ENCODE measurements around the gene GPR162. TPM values are rescaled to one million over a fixed set of nuclear protein-coding genes. Genes with fewer than 3 reads are reported as not detected.

The GPR162 gene
- total RNA-seq, 1 donor from 2014 or later = 0.76 TPM

Other genes with a start within 250 kb of the GPR162 start
- 119 TPM for gene CHD4, start 214.4 kb upstream of the GPR162 start, total RNA-seq
- gene LPAR5, start 185.9 kb upstream of the GPR162 start, total RNA-seq = 18.9 TPM
- 0.56 TPM for gene ACRBP, start 174.4 kb upstream of the GPR162 start, total RNA-seq
- gene ING4, start 158.7 kb upstream of the GPR162 start, total RNA-seq = 15.4 TPM
- gene ZNF384, start 132.4 kb upstream of the GPR162 start, total RNA-seq = 22.8 TPM
- not detected for gene PIANP, start 121.0 kb upstream of the GPR162 start, total RNA-seq
- gene COPS7A, start 97.8 kb upstream of the GPR162 start, total RNA-seq = 54.3 TPM
- gene MLF2, start 68.7 kb upstream of the GPR162 start, total RNA-seq = 122 TPM
- 234 TPM for gene PTMS, start 55.5 kb upstream of the GPR162 start, total RNA-seq
- not detected for gene LAG3, start 49.3 kb upstream of the GPR162 start, total RNA-seq
- gene CD4, start 32.3 kb upstream of the GPR162 start, total RNA-seq = 2.2 TPM
- 1.7 TPM for gene P3H3, start 6.6 kb downstream of the GPR162 start, total RNA-seq
- not detected for gene GNB3, start 19.1 kb downstream of the GPR162 start, total RNA-seq
- gene CDCA3, start 29.5 kb downstream of the GPR162 start, total RNA-seq = 13.9 TPM
- 91.1 TPM for gene USP5, start 30.3 kb downstream of the GPR162 start, total RNA-seq
- gene TPI1, start 45.7 kb downstream of the GPR162 start, total RNA-seq = 629 TPM
- 6.4 TPM for gene SPSB2, start 51.5 kb downstream of the GPR162 start, total RNA-seq
- gene LRRC23, start 83.0 kb downstream of the GPR162 start, total RNA-seq = 3.2 TPM
- 3.7 TPM for gene ENO2, start 92.8 kb downstream of the GPR162 start, total RNA-seq
- gene ATN1, start 106.1 kb downstream of the GPR162 start, total RNA-seq = 29.1 TPM
- not detected for gene RNU7-1, start 122.0 kb downstream of the GPR162 start, total RNA-seq
- 84.0 TPM for gene C12orf57, start 122.2 kb downstream of the GPR162 start, total RNA-seq
- gene PTPN6, start 129.5 kb downstream of the GPR162 start, total RNA-seq = 17.8 TPM
- 221 TPM for gene PHB2, start 148.8 kb downstream of the GPR162 start, total RNA-seq
- gene EMG1, start 149.1 kb downstream of the GPR162 start, total RNA-seq = 53.9 TPM
- 40.3 TPM for gene LPCAT3, start 196.7 kb downstream of the GPR162 start, total RNA-seq
- 36.5 TPM for gene C1S, start 238.9 kb downstream of the GPR162 start, total RNA-seq